ENCODE results near the gene ARHGAP26.

DNA sequence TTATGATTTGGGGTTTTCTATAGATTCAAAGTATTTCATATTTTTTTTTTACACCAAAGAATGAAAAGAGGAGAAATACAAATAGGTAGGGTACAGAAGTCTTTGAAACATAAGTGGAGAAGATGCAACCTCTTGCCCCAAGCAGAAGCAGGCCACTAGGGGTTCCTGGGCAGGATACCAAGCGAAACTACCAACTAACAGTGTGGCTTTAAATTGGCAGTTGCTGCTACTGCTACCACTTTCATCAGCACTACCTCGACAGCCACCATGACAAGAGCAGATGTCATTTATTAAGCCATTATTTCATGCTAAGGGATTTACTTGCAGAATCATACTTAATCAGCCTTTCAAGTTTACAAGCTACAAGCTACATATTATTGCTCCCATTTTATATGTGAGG is 345.2 kb downstream of the ARHGAP26 start:
- TF ChIP-seq, protein P1, sequence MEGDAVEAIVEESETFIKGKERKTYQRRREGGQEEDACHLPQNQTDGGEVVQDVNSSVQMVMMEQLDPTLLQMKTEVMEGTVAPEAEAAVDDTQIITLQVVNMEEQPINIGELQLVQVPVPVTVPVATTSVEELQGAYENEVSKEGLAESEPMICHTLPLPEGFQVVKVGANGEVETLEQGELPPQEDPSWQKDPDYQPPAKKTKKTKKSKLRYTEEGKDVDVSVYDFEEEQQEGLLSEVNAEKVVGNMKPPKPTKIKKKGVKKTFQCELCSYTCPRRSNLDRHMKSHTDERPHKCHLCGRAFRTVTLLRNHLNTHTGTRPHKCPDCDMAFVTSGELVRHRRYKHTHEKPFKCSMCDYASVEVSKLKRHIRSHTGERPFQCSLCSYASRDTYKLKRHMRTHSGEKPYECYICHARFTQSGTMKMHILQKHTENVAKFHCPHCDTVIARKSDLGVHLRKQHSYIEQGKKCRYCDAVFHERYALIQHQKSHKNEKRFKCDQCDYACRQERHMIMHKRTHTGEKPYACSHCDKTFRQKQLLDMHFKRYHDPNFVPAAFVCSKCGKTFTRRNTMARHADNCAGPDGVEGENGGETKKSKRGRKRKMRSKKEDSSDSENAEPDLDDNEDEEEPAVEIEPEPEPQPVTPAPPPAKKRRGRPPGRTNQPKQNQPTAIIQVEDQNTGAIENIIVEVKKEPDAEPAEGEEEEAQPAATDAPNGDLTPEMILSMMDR (IDR thresholded peaks at IDR 0.05): no peak
- TF ChIP-seq POLR2A (IDR thresholded peaks at IDR 0.05) (no peak), POLR2AphosphoS5 (IDR thresholded peaks at IDR 0.05) (no peak), EP300 (IDR thresholded peaks at IDR 0.05) (no peak)

Data from sigmoid colon (tissue), 4 donors.